ENCODE data around the gene SLC25A29.
"Not testable (repeated sequence)": the region's sequence is repeated elsewhere in the genome, so short reads cannot be mapped to it uniquely, and the experiment has no call there.

Gene SLC25A29

GRCh38 chr14:100292776-100293461, 13.3 kb downstream of the SLC25A29 start:
- no peak for DNase-seq

DNA sequence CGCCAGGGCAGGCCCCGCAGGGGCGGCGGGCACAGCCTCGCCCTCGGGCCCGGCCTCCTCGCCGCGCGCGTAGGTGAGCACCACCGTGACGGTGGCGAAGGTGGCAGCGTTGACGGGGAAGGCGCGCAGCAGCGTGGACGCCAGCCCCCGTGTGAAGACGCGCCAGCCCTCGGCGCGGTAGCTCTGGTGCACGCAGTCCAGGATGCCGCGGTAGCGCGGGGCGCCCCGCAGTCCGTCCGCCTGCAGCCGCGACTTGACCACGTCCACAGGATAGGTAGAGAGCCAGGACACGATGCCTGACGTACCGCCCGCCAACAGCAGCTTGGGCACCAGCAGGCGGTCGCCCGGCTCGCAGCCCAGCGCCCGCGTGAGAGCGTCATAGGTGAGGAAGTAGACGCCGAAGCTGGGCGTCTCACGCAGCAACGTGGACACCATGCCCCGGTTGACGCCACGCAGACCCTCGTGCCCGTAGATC, 13.9 kb downstream of the SLC25A29 start:
- DNase-seq: no peak

DNA sequence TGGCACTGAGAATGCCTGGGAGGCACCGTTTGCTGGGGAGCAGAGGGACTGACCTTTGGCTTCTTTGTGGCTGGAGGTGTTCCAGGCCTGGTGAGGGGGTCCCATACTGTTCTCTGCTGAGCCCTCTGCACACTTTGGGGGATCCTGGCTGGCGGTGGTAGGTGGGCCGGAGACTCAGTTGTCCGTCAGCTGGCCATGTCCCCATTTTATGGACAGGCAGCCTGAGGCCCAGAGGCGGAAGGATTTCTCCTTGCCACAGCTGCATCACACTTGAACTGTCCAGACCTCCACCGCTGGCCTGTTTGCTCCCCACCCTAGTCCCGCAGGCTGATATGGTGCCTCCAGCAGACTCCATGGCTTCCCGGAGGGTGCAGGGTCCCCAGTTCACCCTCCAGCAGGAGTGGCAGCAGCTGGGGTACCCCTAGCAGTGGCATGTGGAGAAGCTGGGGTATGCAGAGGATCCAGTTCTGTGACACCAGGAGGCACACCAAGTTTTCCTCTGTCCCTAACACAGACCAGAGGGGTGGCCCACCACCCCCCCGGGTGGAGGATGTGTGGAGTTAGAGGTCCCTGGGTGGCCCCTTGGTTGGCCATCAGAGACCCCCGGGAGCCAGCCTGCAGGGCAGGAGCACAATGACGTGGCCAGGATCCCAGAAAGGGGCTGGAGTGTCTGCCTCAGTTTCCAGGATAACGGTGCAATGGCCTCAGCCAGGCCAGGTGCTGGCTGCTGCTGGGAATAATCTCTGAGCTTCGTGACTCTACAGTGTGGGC, 14.8 kb downstream of the SLC25A29 start:
- DNase-seq: no peak

DNA sequence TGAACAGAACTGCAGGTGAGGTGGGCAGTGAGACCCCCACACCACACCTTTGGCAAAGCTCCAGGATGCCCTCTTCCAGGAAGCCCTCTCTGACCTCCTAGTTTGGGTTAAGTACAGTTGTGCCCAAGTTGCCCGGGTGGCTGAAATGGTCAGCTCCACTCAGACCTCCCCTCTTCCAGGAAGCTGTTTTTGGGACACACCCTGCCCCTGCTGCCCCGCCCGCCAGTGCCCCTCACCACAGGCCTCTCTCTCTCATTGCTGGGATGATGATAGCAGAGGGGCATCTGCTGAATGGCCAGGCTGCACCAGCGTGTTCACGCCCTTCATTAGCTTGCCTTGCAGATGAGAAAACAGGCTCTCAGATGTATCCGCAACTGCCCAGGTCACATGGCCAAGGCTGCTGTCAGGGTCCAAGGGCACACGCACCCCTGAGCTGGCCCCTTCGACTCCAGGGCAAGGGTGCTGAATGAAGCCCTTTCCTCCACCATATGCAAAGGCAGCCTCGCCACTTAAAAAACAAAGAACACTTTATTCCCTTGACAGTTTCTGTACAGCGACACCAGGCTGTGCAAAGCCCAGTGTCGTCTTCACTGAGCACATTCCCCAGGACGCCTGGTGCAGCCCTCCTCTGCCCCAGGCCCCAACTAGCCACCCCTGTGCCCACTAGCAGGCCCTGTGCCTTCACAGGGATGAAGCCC, 15.5 kb downstream of the SLC25A29 start:
- no peak for DNase-seq

DNA sequence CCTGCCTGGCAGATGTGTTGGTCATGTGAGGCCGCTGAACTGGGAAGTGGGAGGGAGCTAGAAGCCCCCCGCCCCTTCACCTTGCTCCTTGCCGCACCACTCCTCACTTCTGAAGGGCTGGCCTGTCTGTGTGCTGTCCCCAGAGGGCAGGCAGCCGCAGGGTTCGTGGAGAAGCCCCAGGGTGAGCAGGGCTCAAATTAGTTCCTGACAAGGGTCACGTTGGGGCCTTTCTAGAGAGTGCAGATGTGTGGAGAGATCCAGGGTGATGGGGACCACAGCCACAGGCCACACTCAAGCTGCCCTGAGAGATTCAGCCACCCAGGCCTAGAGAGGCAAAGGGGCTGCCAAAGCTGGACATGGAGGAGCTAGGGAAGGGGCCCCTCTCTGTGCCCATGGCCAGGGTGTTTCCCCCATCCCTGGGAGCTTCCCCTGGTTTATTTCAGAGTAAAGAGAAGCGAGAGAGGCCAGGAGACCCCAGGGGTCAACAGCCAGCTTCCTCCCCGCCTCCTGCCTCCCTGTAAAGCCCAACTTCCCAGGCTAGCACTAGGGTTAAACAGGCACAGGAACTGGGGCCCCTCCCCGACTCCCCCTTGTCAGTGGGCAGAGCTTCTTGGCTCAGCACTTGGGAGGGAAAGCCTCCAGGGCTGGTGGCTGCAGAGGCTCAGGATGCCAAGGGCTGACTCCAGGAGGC, 16.2 kb downstream of the SLC25A29 start:
- DNase-seq: no peak

DNA sequence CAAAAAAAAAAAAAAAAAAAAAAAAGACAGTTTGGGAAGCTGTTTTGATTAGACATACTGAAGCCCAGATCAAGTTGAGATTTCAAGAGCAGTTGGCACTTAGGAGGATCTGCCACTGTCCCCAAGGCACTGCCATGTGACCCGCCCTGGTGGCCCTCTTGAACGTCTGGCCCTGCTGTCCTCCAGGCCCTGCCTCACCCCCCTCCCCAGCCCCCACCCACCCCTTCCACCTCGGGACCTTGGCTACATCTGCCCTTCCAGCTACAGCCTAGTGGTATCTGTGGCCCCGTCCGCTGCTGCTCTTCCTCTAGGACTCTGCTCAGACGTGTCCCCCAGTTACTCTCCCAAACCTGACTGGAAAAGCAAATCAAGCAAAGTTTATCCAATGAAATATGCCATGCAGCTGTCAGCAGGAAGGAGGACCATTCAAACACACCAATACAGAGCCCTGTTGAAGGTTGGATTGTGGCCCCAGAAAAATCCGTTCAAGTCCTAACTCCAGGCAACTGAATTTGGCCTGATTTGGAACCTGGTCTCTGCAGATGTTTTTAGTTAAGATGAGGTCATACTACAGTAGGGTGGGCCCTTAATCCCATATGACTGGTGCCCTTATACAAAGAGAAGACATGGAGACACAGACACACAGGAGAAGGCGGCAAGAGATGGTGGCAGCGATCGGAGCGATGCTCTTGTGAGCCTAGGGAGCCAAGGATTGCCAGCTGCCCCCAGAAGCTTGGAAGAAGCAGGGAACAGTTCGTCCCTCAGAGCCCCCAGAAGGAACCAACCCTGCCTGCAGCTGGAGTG, 17.7 kb downstream of the SLC25A29 start:
- DNase-seq: no peak

GRCh38 chr14:100287998-100288295, 18.3 kb downstream of the SLC25A29 start:
- not testable (repeated sequence) for DNase-seq

DNA sequence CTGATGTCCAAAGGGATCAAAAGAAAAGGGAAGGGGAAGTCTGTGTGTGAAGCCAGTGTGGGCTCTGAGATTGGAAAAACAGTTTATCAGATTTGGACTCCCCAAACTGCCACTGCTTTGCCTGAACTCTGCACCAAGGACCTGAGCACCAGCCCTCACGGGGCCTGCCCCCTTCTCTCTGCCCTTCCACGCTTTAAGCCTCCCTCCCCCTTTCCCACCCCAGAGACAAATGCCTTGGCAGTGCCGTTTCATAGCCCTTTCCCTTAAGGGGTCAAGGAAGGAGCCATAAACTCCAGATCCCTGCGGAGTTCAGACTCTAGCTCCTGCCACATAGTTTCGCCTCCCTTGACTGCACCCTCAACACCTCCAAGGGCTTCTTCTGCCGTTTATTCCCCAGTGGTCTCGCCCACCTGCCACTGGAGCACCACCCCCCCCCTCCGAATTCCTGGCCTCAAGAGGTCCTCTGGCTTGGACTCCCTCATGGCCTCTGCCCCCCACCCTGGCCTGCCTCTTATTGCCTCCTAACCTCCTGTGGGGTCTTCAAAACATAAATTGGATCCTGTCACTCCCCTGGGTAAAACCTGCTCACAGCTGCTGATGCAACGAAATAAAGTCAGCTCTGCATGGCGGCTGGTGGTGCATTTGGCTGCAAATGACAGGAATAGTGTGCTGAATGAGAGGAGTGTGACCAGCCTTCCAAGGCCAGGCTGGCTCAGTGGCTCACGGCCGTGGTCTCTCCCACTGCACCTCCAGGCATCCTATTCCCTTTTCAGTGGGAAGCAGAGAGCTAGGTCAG, 18.8 kb downstream of the SLC25A29 start:
- no peak for DNase-seq

DNA sequence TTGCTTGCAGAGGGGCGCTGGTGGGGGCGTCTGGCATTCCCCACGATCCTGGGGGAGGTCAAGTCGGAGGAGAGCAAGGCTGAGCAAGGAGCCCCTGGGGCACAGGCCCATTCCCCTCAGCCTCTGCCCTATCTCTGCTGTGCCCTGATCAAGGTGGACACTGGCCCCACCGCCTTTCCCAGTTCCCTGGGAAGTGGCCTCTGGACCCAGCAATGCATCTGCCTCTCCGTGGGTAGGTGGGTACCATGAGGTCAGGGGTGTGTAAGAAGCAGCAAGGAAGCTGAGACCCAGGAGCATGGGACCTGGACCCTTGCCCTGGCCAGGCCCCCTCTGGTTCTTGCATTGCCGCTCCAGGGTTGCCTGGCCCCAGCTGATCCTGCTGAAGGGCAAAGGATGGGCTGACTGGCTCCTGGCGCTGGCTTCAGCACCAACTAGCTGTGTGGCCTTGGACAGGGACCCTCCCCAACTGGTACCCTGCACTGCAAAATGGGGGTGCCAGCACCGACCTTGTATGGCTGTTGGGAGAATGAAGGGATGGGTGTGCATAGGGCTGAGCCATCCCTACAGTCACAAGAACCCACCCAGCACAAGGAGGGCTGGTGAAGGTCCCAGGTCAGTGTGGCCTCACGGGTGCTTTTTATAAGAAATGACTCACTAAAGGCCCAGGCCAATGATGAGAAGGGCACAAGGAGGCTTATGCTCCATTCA, 19.6 kb downstream of the SLC25A29 start:
- DNase-seq: no peak

DNA sequence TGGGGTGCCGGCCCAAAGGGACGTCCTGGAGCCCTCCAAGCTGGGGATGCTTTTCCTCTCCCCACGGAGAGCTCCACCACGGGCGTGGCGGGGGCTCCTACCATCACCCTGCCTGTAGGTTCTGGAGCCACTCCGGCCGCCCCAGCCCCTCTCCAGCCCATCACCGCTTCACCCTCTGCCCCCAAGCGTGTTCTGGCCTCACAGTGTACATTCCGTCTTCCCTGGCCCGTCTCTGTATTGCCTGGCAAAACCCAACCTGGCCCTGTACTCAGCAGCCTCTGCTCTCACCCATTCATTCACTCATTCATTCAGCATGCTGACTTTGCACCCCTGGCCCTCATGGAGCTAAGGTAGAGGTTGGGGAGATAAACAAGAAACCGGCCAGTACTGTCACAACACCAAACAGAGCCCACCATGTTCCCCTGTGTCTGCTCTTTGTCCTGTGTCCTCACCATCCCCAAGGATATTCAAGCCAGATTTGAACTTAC, 20.3 kb downstream of the SLC25A29 start:
- no peak for DNase-seq

DNA sequence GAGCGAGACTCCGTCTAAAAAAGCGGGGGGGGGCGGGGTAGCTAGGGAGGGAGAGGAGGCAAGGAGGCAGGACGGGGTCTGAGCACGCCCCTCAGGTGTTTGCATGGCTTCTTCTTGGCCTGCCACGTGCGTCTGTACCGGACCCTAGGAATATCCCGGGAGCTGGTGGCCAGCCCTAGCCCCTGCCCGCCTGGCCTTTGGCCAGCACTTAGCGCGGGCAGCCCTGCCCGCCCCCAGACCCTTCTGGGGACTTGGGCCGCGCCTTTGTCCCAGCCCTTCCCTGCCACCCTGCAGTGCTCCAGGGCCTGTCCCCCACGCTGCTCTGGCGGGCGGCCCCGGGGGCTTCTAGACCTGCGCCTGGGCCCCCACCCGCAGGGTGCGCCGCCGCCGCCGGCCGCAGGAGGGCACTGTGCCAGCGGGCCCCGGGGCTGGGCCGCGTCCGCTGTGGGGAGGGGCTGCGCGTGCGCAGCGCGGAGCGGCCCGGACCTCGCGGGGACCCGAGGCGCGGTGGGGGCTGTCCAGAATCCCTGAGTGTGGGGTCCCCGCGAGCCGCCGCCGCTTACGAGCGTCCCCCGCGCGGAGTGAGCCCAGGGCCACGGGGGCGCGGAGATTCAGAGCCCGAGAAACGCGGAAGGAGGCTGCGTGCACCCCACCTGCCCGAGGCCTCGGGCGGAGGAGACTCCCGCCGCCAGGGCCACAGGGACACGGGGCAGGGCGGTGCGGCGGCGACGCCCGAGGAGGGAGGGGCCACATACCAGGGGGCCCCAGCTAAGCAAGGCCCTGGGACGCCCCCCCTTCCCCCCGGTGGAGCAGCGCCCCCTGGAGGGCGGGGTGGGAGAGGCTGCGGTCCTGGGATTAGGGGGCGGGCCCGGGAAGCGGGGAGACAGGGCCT, 21.0 kb downstream of the SLC25A29 start:
- no peak for DNase-seq

GRCh38 chr14:100283984-100284881, 22.0 kb downstream of the SLC25A29 start:
- no peak for DNase-seq

GRCh38 chr14:100283436-100283835, 22.8 kb downstream of the SLC25A29 start:
- not testable (repeated sequence) for DNase-seq

DNA sequence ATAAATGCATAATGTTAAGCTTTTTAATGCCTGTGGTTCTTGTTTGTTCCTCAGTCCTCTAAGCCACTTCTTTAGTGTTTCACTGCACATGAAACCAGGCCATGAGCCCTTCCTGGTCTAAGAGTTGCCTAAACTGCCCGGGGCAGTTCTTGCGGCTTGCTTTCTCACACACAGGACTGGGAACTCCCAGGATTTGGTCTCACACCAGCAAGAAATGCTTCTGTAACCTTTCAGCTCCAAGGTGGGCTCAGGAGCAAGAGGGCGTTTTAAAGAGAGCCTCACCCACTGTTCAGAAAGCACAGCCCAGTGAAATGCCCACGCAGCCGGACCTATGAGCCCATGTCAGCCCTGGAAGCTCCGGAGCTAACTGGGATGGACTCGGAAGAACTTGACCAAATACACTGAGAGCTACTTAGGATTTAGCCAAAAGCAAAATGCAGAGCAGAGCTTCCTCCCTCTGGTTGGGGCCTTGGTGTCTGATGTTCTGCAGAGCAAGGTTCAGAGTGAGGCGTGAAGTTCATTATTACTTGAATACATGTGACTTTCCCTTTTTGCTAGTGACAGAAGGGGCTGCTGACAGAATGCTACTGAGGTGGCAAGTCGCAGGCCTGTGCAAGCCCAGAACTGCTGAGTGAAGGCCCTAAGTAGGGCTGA, 23.4 kb downstream of the SLC25A29 start:
- DNase-seq: no peak

DNA sequence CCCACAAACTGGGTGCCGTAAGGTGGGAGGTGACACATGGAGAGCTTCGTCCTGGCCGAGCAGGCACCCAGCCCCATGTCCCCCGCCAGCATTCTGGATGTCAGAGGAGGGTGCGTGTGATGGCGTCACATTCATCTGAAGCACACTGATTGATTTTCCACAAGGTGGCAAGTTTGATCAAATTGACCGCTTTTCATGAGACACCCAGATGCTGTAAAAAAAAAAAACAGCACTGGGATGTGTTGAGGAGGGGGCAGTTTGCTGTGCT, 24.2 kb downstream of the SLC25A29 start:
- DNase-seq: no peak

DNA sequence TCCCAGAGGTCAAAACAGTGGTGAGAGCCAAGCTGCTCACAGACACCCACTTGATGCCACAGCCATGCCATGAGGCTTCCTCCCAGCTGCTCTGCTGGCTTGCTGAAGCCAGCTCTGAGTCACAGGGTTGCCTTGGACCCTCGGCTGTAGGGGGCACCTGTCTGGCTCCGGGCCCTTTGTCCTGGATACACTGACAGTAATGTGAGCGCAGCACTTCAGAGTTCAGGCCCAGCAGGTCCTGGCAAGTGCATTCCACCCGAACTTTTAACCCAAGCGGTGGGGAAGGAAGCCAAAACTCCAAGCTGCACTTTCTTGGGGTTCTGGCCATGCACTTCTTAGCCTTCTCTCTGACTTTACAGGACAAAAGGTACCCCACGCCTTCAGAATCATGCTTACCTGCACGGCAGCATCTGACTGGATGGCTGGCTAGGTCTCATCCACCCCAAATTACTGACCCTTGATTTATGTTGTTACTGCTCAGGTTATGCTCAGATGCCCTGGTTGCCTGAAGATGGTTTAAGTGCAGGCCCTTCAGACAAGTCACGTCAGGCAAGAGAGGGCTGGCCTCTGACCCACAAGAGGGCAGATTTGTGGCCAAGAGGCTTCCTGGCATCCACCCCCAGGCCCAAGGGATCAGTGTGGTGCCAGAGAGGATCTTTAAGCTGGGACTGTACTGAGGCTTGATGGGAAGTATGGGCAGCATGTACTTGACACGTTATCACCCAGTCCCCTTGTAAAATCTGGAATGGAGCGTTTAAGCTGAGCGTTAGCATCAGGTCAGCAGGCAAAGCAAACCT, 24.8 kb downstream of the SLC25A29 start:
- no peak for DNase-seq

GRCh38 chr14:100279563-100279962, 26.7 kb downstream of the SLC25A29 start:
- no peak for DNase-seq
